NCI-H446 (cell line): Measurements from ENCODE around the gene SDC4.

ENCODE experiments used
- DNase-seq, 2 experiments: peaks; one replicate each; lab custom pipeline; 2025; lab: John Stamatoyannopoulos, UW

The SDC4 gene

DNA sequence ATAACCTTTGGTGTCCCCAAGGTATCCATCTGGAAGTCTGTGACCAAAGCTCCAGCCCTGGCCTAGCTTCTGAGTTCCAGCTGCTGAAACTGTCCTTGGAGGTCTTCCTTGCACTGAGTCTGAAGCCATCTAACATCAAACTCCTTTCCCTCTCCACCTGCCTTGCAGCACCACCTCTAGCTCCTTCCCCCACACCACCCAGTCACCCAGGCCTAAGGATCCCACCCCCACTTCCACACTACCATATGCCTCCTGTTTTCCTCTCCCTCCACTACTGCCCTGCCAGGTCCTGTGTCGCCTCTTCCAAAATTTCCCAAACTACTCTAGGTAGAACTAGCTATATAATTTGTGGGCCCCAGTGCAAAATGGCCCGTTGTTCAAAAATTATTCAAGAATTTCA is 29.3 kb downstream of the SDC4 start:
- DNase-seq: no peak

DNA sequence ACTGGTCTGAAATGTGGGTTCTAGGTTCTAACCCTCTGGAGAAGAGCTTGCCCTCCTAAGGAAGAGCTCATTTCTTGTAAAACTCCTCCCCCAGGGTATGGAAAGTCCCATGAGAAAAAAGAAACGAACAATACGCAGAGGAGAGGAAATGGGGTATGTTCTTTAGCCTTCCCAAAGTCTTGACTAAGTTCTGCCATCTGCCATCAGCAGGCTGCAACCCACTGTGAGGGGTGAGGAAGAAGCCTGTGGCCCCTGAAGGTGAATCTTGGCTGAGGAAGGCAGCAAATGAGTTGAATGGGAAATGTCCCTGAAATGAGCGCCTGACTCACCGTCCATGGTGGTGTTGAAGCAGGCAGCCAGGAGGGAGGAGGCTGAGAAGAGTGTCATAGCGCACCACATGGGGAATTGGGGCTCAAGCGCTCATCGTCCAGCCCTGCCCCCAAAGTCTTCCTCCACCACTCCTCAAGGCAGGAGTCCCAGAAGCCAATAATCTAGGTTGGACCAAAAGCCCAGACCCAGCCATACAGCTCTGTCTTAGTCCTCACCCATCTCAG is 29.8 kb downstream of the SDC4 start:
- DNase-seq: no peak

- no peak for DNase-seq
Measured at GRCh38 chr20:45317826-45318225, 30.4 kb downstream of the SDC4 start.

DNA sequence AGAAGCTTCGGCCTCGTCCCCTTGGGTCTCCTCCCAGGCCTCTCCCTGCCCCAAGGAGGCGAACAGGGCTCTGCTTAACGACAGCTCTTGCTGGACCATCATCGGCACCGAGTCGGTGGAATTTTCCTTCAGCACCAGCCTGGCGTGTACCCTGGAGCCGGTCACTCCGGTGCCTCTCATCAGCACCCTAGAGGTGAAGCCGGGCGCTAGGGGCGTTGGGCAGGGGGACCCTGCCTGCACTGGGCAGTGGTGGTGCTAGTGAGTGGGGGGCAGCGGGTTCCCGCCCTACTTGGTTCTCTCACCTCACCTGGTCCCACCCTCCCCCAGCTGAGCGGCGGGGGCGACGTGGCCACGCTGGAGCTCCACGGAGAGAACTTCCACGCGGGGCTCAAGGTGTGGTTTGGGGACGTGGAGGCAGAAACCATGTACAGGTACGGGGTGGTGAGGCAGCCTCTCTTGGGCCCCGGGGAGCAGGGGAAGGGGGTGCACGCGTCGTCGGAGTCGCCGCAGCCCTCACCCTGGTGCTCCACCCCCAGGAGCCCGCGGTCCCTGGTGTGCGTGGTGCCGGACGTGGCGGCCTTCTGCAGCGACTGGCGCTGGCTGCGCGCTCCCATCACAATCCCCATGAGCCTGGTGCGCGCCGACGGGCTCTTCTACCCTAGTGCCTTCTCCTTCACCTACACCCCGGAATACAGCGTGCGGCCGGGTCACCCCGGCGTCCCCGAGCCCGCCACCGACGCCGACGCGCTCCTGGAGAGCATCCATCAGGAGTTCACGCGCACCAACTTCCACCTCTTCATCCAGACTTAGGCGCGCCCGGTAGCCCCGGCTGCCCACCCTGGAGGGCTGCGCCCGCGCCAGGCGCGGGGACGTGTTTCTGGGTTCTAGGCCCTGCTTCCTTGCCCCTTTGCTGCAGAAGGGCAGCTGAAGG is 31.8 kb downstream of the SDC4 start:
- no peak for DNase-seq

DNA sequence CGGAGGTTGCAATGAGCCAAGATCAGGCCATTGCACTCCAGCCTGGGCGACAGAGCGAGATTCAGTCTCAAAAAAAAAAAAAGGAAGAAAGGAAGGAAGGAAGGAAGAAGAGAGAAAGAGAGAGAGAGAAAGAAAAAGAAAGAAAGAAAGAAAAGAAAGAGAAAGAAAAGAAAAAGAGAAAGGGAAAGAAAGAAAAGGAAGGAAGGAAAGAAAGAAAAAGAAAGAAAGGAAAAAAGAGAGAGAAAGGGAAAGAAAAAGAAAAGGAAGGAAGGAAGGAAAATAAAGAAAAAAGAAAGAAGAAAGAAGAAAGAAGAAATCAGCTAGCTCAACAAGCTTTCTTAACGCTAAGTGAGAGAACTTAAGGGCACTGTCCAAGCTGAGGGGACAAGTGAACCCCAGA is 32.6 kb downstream of the SDC4 start:
- DNase-seq: no peak

GRCh38 chr20:45313943-45314342 is 34.3 kb downstream of the SDC4 start:
- no peak for DNase-seq

GRCh38 chr20:45313065-45313695 is 35.0 kb downstream of the SDC4 start:
- no peak for DNase-seq

- DNase-seq: no peak
Measured at GRCh38 chr20:45312241-45312640, 36.0 kb downstream of the SDC4 start.

DNA sequence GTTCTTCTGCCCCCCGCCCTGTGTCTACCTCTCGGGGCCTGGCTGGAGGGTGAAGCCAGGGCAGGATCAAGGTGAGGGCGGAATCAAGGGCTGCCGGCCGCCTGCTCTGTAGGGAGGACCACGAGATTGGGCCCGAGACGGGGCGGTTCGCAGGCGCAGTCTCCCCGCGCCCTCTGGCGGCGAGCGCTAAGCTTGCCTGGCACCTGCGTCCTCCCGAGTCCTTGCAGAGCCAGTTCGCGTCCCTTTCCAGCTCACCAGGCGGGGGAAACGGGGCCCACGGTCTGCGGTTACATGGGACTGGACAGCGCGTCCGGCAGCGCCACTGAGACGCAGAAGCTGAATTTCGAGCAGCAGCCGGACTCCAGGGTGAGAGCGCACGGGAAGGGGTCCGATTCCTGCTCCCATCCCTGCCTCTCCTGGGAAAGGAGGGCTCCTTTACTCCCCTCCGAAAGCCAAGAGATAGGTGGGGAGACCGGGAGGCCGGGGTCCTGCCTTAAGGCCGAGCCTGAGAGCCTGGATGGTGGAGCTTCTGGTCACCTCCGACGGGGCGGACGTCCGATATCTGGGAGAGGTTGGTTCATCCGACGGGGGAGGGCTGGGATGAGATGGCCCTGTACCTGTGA is 36.5 kb downstream of the SDC4 start:
- DNase-seq: peak; percentile 26 to 81

DNA sequence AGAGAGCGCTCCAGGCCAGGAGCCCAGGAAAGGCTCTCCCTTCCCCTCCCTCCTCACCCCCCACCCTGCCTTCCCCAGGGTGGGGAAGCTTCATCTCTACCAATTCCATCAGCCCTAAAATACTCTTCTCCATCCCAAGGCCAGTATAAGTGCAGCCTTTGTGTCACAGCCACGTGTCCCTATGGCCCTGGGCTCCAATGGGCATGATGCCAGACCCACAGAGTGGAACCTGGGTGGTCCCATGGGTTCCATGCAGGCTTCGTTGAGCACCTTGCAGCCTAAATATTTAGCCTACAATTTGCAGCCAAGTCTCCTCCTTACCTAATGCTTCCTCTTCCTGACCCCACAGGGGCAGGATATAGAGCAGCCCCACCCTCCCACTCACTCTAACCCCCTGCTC is 39.1 kb downstream of the SDC4 start:
- no peak for DNase-seq

- no peak for DNase-seq
Measured at GRCh38 chr20:45308117-45308778, 40.0 kb downstream of the SDC4 start, which contains the start of gene MATN4. Gene MATN4 (minus strand): TSS chr20:45308299. CDS start chr20:45305582, 2,717 bp downstream.

DNA sequence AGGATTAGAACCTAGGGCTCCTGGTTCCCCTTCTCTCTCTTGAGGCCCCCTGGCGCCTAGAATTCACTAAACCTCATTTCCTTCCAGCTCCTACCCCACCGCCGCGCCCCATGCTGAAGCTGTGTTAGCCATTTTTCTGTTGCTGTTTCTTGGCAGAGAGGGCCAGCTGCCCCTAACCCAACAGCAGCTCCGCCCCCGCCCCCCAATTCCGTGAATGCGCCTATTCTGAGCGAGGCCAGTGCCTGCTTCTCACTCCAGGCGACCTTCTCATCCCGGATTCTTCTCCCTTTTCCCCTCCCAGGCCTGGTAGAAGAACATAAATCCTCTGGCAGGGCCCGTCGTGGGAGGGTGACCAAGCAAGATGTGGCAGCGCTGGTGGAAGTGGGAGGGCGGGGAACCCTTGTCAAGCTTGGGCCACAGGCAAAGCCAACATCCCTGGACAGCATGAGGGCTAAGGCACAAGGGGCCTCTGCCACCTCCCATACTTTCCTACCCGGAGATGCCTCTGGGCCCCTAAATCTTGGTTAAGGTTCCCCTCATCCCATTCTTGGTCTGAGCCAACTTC is 41.1 kb downstream of the SDC4 start:
- DNase-seq: no peak

- no peak for DNase-seq
Measured at GRCh38 chr20:45306431-45306982, 41.7 kb downstream of the SDC4 start, which contains the start of gene RBPJL. Gene RBPJL (plus strand): TSS chr20:45306840. CDS start chr20:45306923, 83 bp downstream.

GRCh38 chr20:45305262-45305661 is 43.0 kb downstream of the SDC4 start:
- no peak for DNase-seq

DNA sequence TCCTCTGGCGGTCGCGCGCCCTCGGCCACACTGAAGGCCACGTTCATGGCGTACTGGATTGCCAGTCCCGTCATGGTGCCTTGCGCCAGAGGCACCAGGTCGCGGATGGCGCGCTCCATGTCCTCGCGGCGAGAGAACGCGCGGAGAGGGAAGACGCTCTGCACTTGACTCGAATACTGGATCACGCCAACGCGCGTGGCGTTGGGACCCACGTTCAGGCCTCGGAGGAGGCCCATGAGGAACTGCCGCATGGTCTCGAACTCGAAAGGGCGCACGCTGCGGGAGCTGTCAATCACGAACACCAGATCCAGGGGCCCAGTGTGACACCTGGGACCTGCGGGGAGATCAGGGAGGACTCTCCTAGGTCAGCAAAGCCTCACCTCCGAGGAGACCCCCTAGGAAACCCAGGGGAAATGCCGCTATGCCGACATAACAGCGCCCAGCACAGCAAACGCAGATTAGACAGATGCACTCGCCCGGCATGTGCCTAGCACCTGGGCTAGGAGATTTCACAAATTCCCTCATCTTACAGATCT is 43.7 kb downstream of the SDC4 start:
- DNase-seq: no peak

GRCh38 chr20:45303586-45304463 is 44.4 kb downstream of the SDC4 start:
- DNase-seq: no peak

GRCh38 chr20:45301824-45302271 is 46.4 kb downstream of the SDC4 start:
- DNase-seq: no peak

- DNase-seq: peak in 1 of 2 experiments; percentile 45
Measured at GRCh38 chr20:45300961-45301360, 47.3 kb downstream of the SDC4 start.

GRCh38 chr20:45299786-45300185 is 48.4 kb downstream of the SDC4 start:
- no peak for DNase-seq
